Erythroblast (primary cell): ENCODE data around the gene CACNA1E.

Source experiments
- GATA1 ChIP-seq: IDR thresholded peaks from 2 replicates; pipeline ENCODE4 v1.6.1; 2011; ENCODE audit warnings: low read depth, mild to moderate bottlenecking, control low read depth, low read length, moderate library complexity
- POLR2A ChIP-seq: IDR thresholded peaks from 2 replicates; pipeline ENCODE4 v1.6.1; 2011; ENCODE audit warnings: mild to moderate bottlenecking, low read length

GRCh38 chr1:181568736-181569135 is 85.4 kb downstream of the CACNA1E start:
- no peak for TF ChIP-seq POLR2A
- TF ChIP-seq GATA1: no peak
